ENCODE data around the gene PPP1R16B.

DNA sequence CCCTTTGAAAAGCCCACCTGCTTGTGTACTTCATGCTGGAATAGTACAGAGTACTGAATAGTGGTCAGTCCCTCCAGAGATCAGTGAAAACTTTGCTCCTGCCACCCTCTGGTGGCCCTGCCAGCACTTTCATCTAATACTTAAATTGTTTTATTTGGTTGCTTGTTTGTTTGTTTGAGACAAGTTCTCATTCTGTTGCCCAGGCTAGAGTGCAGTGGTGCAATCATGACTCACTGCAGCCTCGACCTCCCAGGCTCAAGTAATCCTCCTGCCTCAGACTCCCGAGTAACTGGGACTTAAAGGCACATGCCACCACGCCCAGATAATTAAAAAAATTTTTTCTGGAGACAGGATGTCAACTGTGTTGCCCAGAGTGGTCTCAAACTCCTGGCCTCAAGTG, 129.8 kb downstream of the PPP1R16B start:
- TF ChIP-seq SP1 (IDR thresholded peaks at IDR 0.05) (no peak), FOXM1 (IDR thresholded peaks at IDR 0.05; ENCODE audit: borderline replicate concordance) (no peak), ELF4 (IDR thresholded peaks at IDR 0.05) (no peak), SUZ12 (IDR thresholded peaks at IDR 0.05) (no peak), HDGF (IDR thresholded peaks at IDR 0.05; ENCODE audit: borderline replicate concordance) (no peak), FOXK2 (IDR thresholded peaks at IDR 0.05) (no peak), CTBP1 (IDR thresholded peaks at IDR 0.05; ENCODE audit: borderline replicate concordance) (no peak), TARDBP (IDR thresholded peaks at IDR 0.05) (no peak), BHLHE40 (IDR thresholded peaks at IDR 0.05; ENCODE audit: borderline replicate concordance) (no peak), ARNT (IDR thresholded peaks at IDR 0.05) (no peak), FOXA1 (IDR thresholded peaks at IDR 0.05) (no peak), LEF1 (IDR thresholded peaks at IDR 0.05; ENCODE audit: borderline replicate concordance) (no peak), ZNF384 (IDR thresholded peaks at IDR 0.05) (no peak)
- TF ChIP-seq, protein P1, sequence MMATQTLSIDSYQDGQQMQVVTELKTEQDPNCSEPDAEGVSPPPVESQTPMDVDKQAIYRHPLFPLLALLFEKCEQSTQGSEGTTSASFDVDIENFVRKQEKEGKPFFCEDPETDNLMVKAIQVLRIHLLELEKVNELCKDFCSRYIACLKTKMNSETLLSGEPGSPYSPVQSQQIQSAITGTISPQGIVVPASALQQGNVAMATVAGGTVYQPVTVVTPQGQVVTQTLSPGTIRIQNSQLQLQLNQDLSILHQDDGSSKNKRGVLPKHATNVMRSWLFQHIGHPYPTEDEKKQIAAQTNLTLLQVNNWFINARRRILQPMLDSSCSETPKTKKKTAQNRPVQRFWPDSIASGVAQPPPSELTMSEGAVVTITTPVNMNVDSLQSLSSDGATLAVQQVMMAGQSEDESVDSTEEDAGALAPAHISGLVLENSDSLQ (IDR thresholded peaks at IDR 0.05): no peak
